GM18502 (cell line): ENCODE results near the gene UCMA.

Experiments used
- ATAC-seq: cut with Tn5 transposase; IDR thresholded peaks from one replicate; pipeline ENCODE4 v1.9.1; 2021; ENCODE audit warnings: mild to moderate bottlenecking; ENCODE audit not compliant: unreplicated experiment, poor library complexity

Gene UCMA

GRCh38 chr10:13189961-13190360, 44.2 kb downstream of the UCMA start:
- ATAC-seq = no peak

DNA sequence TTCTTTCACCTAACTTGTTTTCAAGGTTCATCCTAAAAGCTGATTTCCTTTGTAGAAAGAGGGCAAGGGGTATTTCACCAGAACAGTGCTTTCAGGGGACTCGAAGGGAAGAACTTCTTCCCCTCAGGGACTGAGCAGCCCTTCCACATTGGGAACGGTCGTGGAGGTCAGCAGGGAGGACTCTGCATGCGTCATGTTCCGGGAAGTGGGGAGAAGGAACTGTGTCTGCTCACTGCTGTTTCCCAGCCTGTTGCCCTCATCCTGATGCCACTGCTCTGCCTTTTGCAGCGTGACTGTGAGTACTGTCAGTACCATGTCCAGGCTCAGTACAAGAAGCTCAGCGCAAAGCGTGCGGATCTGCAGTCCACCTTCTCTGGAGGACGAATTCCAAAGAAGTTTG, 45.6 kb downstream of the UCMA start:
- no peak for ATAC-seq

GRCh38 chr10:13187135-13187534, 47.0 kb downstream of the UCMA start:
- ATAC-seq = no peak

DNA sequence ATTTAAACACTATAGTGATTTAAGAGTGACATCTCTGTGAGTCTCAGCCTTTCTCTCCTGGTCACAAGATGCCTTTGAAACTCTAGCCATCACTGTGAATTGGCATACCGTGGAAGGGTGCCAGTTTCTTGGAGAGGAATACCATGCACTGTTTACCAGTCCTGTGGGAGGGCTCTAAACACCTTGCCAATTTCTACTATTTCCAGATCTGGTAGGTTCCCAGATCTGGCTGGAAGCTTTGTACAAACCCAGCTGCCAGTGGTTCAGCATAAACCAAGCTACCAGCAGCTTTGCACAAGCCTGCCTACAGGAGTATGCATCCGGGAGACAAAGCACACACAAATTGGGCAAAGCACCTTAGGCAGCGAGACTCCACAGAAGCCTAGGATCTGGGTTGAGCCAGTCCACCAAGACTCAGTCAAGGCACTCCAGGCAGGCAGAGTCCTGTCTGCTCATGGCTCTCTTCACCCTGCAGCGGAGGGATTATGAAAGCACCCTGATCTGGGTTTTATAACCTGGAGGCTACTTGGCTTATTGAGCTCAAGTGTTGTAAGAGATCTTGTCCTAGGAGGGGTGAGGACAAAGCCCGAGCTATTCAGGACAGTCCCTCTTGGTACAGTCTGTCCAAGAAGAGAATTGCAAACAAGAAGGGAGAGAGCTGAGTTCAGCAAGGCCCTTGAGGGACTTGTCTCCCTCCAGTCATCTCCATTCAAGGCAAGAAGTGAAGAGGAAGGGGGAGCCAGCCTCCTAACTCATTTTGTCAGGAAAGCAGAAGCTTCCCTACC, 49.3 kb downstream of the UCMA start:
- ATAC-seq = no peak

DNA sequence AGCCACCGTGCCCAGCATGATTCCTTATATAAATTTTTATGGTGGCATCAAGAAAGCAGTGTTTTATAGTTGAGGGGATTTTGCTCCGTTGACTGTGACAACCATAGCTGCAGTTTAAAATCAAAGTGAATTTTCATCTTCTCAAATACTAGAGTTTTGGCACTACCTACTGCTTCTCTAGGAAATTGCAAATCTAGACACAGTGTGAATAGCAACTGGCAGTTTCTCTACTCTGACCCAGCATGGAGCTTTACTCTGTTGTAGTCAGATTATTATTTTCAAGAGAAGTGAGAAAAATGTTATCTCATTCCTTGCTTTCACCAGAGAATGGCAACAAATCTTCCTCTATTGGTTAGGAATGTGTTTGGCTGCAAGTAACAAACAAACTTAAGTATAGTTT, 49.9 kb downstream of the UCMA start:
- ATAC-seq = no peak

DNA sequence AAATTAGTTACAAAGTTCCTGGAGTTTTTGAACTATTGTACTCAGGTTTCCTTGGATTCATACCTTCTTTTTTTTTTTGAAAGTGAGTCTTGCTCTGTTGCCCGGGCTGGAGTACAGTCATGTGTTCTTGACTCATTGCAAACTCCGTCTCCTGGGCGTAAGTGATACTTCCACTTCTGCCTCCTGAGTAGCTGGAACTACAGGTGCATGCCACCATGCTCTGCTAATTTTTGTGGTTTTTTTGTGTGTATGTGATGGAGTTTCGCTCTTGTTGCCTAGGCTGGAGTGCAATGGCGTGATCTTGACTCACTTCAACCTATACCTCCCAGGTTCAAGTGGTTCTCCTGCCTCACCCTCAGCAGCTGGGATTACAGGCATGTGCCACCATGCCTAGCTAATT, 50.5 kb downstream of the UCMA start:
- ATAC-seq = peak; percentile 62

GRCh38 chr10:13182424-13182823, 51.8 kb downstream of the UCMA start:
- ATAC-seq = no peak

DNA sequence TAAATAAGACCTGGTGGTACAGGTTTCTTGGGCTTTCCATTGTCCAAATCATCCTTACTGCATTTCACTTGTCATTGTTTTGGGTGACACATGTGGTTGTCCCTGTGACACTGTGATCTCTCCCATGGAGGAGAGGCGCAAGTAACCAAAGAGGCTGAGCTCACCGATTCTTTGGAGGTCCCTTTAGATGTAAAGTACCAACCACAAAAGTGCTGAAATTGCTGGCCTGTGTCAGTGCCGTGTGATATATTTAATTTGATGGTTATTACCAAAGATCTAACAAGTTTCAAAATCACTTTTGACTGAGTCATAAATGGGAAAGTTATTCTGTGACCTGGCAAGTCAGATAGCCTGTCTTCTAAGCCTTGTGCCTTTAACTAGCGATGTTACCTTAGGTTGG, 53.4 kb downstream of the UCMA start:
- ATAC-seq = no peak

- ATAC-seq = no peak
These were observed 60.6 kb downstream of the UCMA start for GRCh38 chr10:13173616-13174015.
